NCI-H460 (cell line): ENCODE data around the gene KDELR3. TPM values are rescaled to one million over a fixed set of nuclear protein-coding genes. Genes with fewer than 3 reads are reported as not detected.

Experiments used
- DNase-seq: peaks from one replicate; pipeline ENCODE4 v3.0.0-alpha.2; 2016; ENCODE audit warnings: low read depth; ENCODE audit errors: extremely low read depth
- polyA plus RNA-seq: library from polyadenylated mRNA; depleted of rRNA; stranded (reverse); fragments of >200 nt; gene quantifications from 2 replicates; pipeline ENCODE4 v1.2.3, GENCODE V29; 2014; cell fraction: nucleus; rRNA removed
- total RNA-seq: library from RNA; depleted of rRNA; stranded (reverse); fragments of >200 nt; shearing (Covaris generic); gene quantifications from 2 replicates; pipeline ENCODE4 v1.2.3, GENCODE V29; 2014; rRNA removed

The KDELR3 gene
- total RNA-seq, result 9.7 and 10.9 TPM in 2 replicates
- 6.6 and 7.3 TPM in 2 replicates for polyA plus RNA-seq

GRCh38 chr22:38467904-38468442 lies at the start of gene KDELR3:
KDELR3 (plus strand) TSS chr22:38468096; CDS start chr22:38468234, 138 bp downstream.
- DNase-seq, result peak; percentile 42

GRCh38 chr22:38418589-38418988 lies 49.3 kb upstream of the KDELR3 start:
- no peak for DNase-seq

- no peak for DNase-seq
Observed at GRCh38 chr22:38419121-38419857, 48.6 kb upstream of the KDELR3 start.

DNA sequence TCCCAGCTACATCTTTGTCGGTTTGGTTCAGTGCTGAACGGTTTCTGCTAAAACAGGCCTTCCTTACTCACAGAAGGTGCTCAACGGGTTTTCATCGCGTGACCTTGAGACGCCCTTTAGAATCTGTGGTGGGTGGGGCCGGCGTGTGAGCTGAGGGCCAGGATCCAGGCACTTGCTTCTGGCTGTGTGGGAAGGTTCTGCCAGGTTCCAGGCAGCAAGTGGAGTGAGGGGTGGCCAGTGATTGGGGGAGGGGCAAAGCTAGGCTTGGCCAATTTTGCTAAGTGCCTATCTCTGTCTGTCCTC lies 48.1 kb upstream of the KDELR3 start:
- no peak for DNase-seq

DNA sequence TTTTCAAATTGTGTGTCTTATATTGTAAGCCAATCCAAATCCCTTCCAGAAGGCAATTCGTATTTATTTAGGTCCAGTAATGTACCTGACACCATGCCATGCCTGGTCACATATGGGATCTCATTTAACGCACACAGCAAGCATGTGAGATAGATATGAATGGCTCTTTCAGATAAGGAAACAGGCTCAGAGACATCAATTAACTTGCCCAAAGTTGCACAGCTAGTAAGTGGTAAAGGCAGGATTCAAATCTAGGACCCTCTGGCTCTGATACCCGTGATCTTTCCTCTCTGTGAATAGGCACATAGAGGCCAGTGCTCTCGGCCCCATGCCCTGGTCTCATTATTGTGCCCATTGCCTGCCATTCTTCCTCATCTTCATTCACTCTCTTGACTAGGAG lies 47.2 kb upstream of the KDELR3 start:
- DNase-seq, result no peak

GRCh38 chr22:38422611-38423511 lies 45.0 kb upstream of the KDELR3 start:
- DNase-seq, result no peak

DNA sequence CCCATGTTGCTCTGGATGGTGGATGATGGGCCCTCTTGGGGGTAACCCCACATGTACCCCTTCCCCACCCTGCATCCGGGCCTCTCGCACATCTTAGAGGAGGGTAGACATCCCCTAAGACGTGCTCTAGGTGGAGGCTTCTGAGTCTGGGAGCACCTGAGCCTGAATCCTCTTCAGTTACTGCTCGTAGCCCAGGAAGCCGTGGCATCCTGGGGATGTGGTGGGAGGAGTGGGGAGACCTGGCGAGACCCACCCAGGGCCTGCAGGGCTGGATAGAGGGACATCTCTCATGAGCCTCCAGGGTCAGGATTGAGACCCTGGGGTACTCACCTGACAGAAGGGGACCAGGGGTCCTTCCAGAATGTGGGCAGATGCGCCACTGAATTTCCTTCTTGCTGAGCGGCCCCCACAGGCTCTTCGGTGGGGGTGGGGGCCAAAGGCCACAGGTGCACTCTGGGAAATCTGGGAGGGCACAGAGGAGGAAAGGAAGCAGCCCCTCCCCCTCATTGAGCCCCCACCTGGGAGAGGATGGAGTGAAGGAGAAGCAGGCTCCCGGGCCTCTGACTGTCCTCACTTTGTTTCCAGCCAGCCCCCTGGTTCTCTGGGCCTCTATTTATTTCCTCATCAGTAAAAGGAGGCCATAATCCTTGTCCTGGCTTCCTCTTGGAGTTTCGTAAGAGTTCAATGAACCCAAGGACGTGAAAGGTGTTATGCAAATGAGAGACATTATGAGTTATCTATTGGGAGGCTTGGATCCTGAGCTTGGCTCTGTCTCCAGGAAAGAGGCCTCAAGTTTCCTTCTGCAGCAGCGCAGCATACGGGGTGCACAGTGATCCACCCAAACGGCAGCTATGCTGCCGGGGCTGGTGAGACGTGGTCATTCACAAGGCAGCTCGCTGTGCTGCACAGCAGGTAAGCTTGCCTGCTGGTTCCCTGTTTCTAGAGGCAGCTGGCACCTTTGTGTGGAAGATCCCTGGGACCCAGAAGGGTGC lies 44.1 kb upstream of the KDELR3 start:
- no peak for DNase-seq

GRCh38 chr22:38424525-38425080 lies 43.3 kb upstream of the KDELR3 start:
- DNase-seq, result no peak

DNA sequence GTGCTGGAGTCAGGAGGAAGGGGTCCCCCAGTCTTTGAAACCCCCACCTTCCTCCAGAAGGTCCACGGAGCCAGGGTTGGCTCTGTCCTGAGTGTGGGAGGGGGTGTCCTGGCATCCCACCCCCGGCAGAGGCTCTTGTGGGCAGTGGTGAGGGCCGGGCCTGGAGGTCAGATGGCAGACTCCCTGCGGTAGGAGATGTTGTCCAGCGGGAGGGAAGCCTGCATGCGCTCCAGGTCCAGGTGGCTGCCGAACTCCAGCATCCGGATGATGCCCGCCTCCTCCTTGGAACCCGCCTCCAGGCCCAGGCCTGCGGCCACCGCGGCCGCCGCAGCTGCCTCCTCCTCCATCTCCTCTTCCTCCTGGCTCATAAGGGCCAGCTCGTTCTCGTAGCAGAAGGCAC lies 41.3 kb upstream of the KDELR3 start:
- DNase-seq, result no peak

DNA sequence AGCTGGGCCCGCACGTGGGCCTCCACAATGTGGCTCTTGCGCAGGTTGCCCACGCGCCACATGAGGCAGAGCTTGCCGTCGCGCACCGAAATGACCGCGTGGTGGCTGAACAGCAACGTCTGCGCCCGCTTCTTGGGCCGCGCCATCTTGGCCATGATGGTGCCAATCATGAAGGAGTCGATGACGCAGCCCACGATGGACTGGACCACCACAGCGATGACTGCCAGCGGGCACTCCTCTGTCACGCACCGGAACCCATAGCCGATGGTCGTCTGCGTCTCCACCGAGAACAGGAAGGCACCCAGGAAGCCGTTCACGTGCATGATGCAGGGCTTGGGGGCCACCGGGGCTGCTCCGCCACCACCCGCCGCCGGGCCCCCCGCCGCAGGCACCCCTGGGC lies 40.4 kb upstream of the KDELR3 start:
- DNase-seq, result no peak

DNA sequence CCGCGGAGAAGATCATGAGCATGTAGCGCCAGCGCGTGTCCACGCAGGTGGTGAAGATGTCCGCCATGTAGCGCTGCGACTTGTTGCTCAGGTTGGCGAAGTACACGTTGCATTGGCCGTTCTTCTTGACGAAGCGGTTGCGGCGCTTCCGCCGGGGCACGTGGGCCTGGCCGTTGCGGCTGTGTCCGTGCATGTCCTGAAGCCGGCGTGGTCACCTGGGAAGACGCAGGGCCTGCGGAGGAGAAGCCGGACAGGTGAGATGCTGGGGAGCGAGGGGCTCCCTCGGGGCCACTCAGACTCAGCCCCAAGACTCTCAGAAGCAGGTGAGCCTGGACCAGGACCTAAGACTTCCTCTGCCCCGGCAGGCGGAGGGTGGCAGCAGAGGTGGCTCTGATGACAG lies 40.0 kb upstream of the KDELR3 start:
- no peak for DNase-seq

GRCh38 chr22:38428714-38429113 lies 39.2 kb upstream of the KDELR3 start:
- no peak for DNase-seq

- no peak for DNase-seq
Observed at GRCh38 chr22:38429499-38430068, 38.3 kb upstream of the KDELR3 start.

DNA sequence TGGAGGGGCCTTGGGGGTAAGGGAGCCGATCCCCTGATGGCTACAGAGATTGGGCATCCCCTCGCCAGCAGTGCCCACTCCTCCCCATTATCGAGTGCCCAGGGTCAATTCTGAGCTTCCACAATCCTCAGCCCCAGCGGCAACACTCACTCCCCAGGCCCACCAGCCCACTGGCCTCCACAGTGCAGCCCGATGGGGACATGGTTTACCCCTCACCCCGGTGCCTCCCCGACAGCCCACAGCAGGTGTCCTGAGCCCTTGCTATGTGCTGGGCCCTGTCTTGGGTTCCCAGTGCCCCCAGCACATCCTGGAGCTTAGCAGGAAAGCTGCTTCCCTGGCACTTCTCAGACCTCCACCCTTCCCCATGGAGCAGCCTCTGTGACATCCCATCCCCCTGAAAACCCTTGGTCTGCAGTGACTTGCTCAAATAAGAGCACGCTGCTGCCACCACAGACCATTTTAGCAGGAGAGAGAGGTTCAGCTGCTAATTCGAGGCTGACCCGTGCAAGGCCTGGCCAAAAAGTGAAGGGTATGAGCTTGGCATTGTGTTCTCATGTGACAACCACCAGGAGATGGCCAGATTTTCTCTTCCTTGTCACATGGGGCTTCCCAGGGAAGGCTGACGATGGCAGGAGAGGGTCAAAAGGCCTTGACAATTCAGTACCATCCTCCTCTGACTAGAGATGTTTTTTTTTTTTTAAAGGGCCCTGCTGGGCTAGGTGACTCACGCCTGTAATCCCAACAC lies 36.5 kb upstream of the KDELR3 start:
- no peak for DNase-seq

DNA sequence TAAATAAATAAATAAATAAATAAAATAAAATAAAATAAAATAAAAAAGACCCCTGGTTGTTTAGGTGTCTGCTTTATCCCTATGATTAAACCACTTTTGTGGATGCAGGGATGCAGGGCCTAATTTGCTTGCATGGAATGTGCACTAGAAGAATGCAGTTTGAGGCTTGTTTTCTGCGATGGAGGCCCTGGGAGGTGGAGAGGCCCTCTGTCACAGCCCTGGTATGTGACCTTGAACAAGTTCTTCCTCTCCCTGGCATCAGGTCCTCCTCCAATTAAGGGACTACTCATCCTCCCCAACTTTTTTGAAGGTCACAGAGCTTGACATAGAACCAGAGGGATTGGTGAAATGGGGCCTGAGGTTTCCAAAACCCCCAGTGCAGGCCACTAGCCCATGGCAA lies 35.6 kb upstream of the KDELR3 start:
- no peak for DNase-seq

- DNase-seq, result no peak
Observed at GRCh38 chr22:38433871-38434270, 34.0 kb upstream of the KDELR3 start.

DNA sequence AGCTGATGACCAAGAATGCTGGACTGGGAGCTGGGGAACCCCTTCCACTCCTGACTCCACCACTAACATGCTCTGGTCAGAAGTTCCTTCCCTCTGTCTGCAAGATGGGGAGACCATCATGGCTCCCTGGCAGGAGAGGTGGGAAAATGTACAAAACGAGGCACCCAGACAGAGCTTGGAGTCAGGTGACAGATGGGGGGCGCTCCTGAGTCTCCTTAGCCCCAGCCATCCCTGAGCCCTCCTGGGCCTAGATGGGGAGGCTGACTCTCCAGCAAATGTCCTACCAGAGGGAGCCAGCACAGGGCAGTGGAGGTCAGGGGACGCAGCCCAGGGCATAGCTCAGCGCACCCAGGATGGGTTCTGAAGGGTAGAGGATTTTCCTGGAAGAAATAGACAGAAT lies 32.9 kb upstream of the KDELR3 start:
- DNase-seq, result no peak

DNA sequence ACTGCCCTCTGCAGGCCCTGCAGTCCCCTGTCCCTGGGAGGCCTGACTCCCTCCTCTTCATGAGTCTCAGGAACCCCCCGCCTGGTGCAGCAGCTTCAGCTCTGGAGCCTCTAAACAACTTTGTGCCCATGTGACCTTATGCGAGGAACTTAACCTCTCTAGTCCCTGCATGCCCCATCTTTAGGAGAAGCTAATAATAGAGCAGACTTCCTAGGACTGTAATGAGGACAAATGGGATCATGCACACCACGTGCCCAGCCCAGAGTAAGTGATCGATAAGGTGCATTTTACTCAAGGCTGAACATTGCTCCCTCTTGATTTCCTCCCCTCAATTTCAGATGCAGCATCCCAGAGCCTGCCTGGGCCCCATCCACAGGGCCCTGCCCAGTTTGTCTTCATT lies 31.9 kb upstream of the KDELR3 start:
- no peak for DNase-seq
